ENCODE data around the gene SGTA. TPM values are rescaled to one million over a fixed set of nuclear protein-coding genes. Genes with fewer than 3 reads are reported as not detected.

The SGTA gene
- total and polyA plus RNA-seq, 2 experiments from 2014 or later: 71.6 to 102 TPM

DNA sequence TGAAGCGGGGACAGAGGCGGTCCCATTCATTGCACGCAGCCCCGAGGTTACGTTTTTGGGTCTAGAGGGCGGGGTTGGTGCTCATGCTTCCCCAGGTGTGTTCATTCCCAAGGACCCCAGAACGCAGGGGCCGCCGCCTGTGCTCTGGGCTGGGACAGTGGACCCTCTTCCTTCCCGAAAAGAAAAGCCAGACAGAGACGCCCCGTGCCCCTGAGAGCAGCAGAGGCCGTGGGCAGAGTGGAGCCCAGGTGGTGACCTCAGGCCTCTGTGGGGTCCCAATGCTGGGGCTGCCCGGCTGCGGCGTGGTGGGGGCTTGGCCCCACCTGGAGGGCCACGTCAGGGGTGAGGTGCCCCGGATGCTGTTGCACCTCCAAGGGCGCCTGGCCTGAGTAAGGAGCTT is 15.4 kb downstream of the SGTA start:
- Histone ChIP-seq H3K27ac (ENCODE audit: low read depth) (no peak overlapping the region), H3K4me3 (no peak overlapping the region), H3K4me1 (ENCODE audit: insufficient read depth) (no peaks in the 10 kb centered on the region), H2AFZ (no peak overlapping the region), H3K79me2 (replicated peaks; ENCODE audit: insufficient read depth) (peaks cover 34% of the 10 kb centered on the region), H3K9me2 (ENCODE audit: insufficient read depth) (no peaks in the 10 kb centered on the region), H3K4me2 (no peak overlapping the region), H4K20me1 (replicated peaks; ENCODE audit: insufficient read depth) (peaks cover 10% of the 10 kb centered on the region; the same call in 1 of the 2 replicates), H3K36me3 (ENCODE audit: insufficient read depth) (peaks cover 9% of the 10 kb centered on the region; the same call in 1 of the 2 replicates), H3F3A (replicated peaks; ENCODE audit: low read depth) (no peaks in the 10 kb centered on the region), H3K27me3 (ENCODE audit: insufficient read depth) (no peaks in the 10 kb centered on the region)
- DNase-seq (ENCODE audit: low spot score) (no peak), ATAC-seq (no peak)
- Mint-ChIP-seq H3K9me3 (no peaks in the 10 kb centered on the region), H3K36me3 (ENCODE audit: low read depth) (peaks cover 35% of the 10 kb centered on the region), H3K4me1 (no peaks in the 10 kb centered on the region), H3K27ac (no peak overlapping the region), H3K4me3 (no peak overlapping the region), H3K27me3 (ENCODE audit: insufficient read depth, low read depth, poor library complexity) (peaks cover 14% of the 10 kb centered on the region)
- no peak for TF ChIP-seq CTCF (conservative IDR thresholded peaks at IDR 0.05; ENCODE audit: low read depth in 2 of 2)
- TF ChIP-seq CREB1 (CRISPR knock-in tag; IDR thresholded peaks at IDR 0.05; ENCODE audit: low read depth): no peak
- TF ChIP-seq ZNF462 (CRISPR knock-in tag; IDR thresholded peaks at IDR 0.05): no peak
- no peak for TF ChIP-seq ZNF331 (CRISPR knock-in tag; IDR thresholded peaks at IDR 0.05; ENCODE audit: low read depth)
- TF ChIP-seq ZNF114 (CRISPR knock-in tag; IDR thresholded peaks at IDR 0.05): no peak
- TF ChIP-seq ETS1 (IDR thresholded peaks at IDR 0.05): no peak
- no peak for TF ChIP-seq EZH2 (IDR thresholded peaks at IDR 0.05; ENCODE audit: low read depth, unreplicated experiment)
- no peak for TF ChIP-seq JUNB (IDR thresholded peaks at IDR 0.05; ENCODE audit: unreplicated experiment)
- TF ChIP-seq POLR2AphosphoS5 (IDR thresholded peaks at IDR 0.05; ENCODE audit: low read depth): no peak
- TF ChIP-seq EZH2phosphoT487 (IDR thresholded peaks at IDR 0.05; ENCODE audit: unreplicated experiment): no peak
- TF ChIP-seq, protein P1, sequence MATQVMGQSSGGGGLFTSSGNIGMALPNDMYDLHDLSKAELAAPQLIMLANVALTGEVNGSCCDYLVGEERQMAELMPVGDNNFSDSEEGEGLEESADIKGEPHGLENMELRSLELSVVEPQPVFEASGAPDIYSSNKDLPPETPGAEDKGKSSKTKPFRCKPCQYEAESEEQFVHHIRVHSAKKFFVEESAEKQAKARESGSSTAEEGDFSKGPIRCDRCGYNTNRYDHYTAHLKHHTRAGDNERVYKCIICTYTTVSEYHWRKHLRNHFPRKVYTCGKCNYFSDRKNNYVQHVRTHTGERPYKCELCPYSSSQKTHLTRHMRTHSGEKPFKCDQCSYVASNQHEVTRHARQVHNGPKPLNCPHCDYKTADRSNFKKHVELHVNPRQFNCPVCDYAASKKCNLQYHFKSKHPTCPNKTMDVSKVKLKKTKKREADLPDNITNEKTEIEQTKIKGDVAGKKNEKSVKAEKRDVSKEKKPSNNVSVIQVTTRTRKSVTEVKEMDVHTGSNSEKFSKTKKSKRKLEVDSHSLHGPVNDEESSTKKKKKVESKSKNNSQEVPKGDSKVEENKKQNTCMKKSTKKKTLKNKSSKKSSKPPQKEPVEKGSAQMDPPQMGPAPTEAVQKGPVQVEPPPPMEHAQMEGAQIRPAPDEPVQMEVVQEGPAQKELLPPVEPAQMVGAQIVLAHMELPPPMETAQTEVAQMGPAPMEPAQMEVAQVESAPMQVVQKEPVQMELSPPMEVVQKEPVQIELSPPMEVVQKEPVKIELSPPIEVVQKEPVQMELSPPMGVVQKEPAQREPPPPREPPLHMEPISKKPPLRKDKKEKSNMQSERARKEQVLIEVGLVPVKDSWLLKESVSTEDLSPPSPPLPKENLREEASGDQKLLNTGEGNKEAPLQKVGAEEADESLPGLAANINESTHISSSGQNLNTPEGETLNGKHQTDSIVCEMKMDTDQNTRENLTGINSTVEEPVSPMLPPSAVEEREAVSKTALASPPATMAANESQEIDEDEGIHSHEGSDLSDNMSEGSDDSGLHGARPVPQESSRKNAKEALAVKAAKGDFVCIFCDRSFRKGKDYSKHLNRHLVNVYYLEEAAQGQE (IDR thresholded peaks at IDR 0.05; ENCODE audit: unreplicated experiment): no peak
- TF ChIP-seq NANOG (IDR thresholded peaks at IDR 0.05; ENCODE audit: borderline replicate concordance): no peak
